Suprapubic skin (tissue), 4 donors: ENCODE results near the gene NDFIP1.

Experiments used
- CTCF ChIP-seq, 2 donors: fragments of 200-600 bp in 1 of 2; fragments of 450-650 bp in 1 of 2; sonication (generic) in 1 of 2; IDR thresholded peaks; one replicate each; pipeline ENCODE4 v1.5.1; 2016 to 2019; ENCODE audit warnings: antibody characterized with exemption in 2 of 2, mild to moderate bottlenecking in 1 of 2, moderate library complexity in 1 of 2
- EP300 ChIP-seq: sonication (generic); formaldehyde crosslinking; IDR thresholded peaks from one replicate; pipeline ENCODE4 v1.6.1; 2017; ENCODE audit warnings: antibody characterized with exemption
- POLR2A ChIP-seq, 2 donors: fragments of 450-650 bp; IDR thresholded peaks; one replicate each; pipeline ENCODE4 v1.6.1; 2017; ENCODE audit warnings: antibody characterized with exemption in 2 of 2, mild to moderate bottlenecking in 2 of 2, moderate library complexity in 2 of 2
- POLR2AphosphoS5 ChIP-seq, 3 donors: sonication (generic); formaldehyde crosslinking; IDR thresholded peaks; one replicate each; pipeline ENCODE4 v1.6.1; 2017; ENCODE audit warnings: antibody characterized with exemption in 3 of 3

- TF ChIP-seq CTCF (IDR thresholded peaks at IDR 0.05) = no peak
- TF ChIP-seq POLR2AphosphoS5 (IDR thresholded peaks at IDR 0.05) = no peak
- no peak for TF ChIP-seq POLR2A (IDR thresholded peaks at IDR 0.05)
- TF ChIP-seq EP300 = no peak
Observed at GRCh38 chr5:142186514-142186856, 77.9 kb downstream of the NDFIP1 start.
